Stimulated activated CD8-positive, alpha-beta memory T cell treated with anti-CD3 and anti-CD28 coated beads, Interleukin-12 subunit alpha, Interleukin-12 subunit beta, amount 100 ng/mL, for 4 hours (primary cell): Measurements from ENCODE around the gene JAKMIP1.

Source experiments
- DNase-seq: peaks from one replicate; pipeline ENCODE4 v3.0.0-alpha.2; 2020; ENCODE audit warnings: low read depth

The JAKMIP1 gene

DNA sequence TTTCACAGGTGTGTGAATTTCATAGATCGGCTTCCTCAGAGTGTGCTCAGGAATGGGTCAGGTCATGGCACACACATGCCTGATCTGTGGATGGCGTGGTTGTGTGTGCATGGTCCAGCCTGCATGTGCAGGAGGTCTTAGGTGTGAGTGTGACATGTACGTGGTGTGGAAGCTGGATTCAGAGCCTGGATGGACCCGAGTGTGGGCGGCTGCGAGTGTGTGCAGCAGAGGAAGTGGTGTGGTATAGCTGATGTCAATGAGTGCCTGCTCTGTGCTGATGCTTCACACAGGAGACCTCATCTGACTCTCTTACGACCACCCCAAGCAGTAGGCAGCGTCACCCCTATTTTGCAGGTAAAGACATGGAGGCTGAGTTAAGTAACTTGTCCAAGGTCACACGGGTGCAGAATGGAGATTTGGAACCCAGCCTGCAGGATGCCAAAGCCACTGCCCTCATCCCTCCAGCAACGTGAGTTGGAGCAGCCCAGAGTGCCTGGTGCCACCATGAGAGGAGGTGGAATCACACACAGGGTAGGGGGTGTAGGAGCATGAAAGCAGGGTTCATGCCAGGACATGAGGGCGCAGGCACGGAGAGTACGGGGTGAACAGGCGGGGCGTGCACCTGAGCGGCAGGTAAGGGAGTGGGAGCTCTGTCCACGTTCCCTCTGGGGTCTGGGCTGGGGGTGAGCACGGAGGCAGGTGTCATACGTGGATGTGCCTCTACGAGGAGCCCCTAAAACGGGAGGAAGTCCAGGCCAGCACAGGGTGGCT, 157.9 kb downstream of the JAKMIP1 start:
- DNase-seq = no peak

GRCh38 chr4:6041800-6042199, 158.5 kb downstream of the JAKMIP1 start:
- DNase-seq = no peak

DNA sequence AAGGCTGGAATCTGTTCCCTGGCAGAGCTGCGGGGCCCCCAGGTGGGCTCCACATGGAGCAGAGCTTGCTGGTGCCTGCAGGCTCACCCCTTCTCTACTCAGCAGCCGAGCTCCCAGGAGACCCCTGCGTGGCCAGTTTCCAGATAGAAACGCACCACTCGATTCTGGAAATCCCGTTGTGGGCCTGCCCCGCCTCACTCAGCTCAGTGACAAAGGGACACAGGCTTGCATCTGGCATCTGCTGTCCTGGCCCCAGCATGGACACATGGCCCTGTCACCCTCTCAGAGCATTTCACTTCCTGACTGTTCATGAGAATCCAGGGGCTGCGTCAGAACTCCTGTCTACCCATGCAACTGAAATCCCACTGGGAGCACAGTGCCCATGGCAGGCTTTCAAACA, 161.6 kb downstream of the JAKMIP1 start:
- no peak for DNase-seq

GRCh38 chr4:6035786-6036185, 164.6 kb downstream of the JAKMIP1 start:
- no peak for DNase-seq

- DNase-seq = no peak
Observed at GRCh38 chr4:6033381-6033780, 167.0 kb downstream of the JAKMIP1 start.

- DNase-seq = no peak
Observed at GRCh38 chr4:6032249-6033244, 167.8 kb downstream of the JAKMIP1 start.

DNA sequence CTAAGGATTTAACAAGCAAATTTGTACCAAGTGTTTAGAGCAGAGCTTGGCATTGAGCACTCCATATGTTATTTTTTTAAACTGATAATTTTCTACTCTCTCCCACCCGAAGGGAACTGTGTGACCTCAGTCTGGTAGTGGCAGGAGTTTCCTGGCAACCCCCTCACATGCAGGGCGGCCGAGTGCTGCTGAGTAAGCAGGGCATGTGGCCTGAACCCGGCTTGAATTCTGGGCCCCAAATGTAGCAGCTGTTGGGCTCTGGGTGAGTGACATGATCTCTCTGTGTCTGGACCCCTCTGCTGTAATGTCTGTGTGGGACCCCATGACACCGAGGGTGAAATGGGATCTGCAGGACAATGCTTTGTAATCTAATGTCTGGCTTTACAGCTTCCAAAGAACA, 168.5 kb downstream of the JAKMIP1 start:
- no peak for DNase-seq

DNA sequence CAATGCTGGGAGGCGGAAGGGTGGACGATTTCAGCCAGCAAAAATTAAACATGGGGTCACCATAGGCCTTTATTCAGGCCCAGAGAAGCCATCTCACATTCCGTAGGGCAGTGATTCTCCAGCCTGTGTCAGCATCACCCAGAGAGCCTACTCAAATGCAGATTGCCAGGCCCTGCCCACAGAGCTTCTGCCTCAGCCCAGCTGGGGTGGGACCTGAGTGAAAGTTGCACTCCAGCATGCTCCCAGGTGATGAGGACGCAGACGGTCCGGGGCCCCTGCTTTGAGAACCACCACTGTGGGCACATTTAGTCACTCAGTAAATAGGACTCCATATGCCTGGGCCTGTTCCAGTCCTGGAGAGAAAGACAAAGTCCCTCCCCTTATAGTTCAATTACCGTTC, 169.7 kb downstream of the JAKMIP1 start:
- DNase-seq = no peak

DNA sequence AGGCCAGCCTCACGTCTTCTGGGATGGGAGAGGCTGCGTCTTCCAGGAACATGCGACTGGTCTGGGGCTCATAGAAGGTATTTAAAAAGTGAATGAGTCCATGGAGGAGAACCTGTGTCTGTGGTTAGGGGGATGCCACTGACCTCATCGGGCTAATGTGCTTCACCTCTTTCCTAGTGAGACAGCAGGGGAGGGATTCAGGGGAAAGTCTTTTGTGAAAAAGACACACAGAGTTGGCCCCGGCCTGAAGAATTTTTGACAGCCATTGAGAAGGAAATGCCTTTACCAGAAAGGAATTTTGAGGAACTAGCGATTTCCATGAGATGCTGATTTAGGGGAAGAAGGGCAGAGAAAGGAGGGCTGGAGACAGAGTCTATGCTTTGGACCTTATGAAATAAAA, 171.1 kb downstream of the JAKMIP1 start:
- DNase-seq = no peak

DNA sequence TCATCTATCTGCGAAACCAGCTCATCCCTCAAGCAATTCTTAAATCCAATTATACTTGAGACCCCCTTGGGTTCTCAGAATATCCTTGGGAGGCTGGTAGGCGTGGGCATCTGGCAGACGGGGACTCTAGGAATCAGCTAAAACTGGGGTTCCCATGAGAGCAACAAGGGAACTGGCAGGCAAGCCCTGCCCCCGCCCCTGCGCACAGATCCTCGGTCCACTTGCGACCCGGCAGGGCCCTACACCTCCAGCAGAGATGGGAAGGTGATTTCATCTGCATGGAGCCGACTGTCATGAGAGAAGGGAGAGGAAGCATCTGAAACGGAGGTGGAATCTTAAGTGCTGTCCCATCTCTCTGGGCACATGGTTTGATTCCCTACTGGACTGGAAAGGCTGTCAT, 172.2 kb downstream of the JAKMIP1 start:
- no peak for DNase-seq

- no peak for DNase-seq
Observed at GRCh38 chr4:6027392-6027791, 173.0 kb downstream of the JAKMIP1 start.

DNA sequence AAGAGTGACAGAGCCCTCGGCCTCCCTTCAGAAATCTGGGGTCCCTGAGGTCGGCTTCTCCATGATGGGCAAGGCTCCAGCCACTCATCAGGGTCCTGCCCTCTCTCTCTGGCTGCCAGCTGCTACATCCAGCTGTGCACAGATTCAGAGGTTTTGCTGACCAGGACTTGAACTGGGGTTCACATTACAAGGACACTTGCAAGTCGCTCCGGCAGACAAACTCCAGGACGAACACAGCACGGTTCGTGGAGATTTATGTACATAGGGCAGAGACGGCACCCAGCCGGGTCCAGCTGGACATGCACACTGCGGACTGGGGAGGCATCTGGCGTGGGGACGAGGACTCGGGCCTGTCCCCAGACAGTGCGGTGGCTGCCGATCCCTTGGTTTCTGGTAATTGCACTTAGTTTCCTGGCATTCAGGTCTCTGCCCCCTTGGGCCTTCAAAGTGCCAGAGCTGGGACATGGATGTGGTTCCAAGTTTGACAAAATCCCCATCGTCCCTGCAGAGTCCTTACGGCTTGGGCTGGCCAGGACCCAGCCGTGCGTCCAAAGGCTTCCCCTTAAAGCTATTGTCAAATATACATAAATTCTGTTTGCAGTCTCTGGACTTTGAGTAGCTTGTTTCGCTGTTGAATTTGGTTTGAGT, 175.9 kb downstream of the JAKMIP1 start:
- no peak for DNase-seq

DNA sequence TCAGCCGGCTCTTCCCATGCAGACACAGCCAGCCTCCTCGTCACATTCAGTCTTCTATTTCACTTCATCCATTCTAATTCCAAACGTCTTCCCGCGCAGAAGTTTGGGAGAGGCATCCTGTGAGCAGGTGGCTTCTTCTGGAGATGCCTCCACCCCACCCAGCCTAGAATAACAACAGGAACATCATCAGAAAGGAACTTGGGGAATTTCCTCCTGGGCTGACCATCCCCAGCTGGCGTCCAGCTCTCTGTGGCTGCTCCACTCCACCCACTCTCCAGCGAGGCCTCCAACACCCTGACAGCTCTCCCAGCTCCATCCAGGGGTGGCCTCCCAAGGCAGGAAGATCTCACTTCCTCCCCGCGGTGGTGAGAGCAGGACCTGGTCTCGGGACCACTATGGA, 176.6 kb downstream of the JAKMIP1 start:
- no peak for DNase-seq

- DNase-seq = no peak
Observed at GRCh38 chr4:6022607-6023288, 177.6 kb downstream of the JAKMIP1 start.

DNA sequence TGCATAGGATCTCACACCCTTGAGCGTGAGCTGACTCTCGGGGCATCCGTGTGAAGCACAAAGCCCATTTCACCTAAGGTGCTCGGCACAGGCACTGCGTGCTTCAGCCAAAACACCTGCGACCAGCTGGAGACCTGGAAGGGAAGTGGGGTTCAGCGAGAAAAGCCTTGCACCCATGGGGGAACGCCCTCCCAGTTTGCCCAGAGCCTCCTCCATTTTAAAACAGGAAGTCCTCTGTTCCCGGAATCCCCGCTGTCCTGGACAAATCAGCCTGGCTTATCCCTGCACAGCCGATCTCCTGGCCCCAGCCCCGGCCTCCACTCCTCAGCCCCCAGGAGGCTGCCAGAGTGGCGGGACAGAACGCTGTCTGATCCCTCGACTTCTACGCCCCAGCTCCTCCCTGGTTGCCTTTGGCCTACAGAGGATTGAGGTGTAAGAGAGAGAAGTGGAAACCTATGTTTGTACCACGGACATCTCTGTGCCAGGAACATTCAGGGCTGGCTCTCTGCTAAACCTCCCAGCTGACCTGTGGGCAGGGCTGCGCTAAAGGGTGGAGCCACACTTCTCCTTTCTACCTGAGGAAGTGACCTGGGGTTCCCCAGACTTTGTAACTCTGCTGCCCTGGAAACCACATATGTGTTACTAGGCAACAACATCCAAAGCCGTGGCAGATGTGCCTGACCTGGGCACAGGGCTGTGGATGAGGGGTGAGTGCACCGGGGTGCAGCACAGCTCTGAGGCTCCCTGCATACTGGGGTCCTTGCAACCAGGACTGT, 178.3 kb downstream of the JAKMIP1 start:
- no peak for DNase-seq

DNA sequence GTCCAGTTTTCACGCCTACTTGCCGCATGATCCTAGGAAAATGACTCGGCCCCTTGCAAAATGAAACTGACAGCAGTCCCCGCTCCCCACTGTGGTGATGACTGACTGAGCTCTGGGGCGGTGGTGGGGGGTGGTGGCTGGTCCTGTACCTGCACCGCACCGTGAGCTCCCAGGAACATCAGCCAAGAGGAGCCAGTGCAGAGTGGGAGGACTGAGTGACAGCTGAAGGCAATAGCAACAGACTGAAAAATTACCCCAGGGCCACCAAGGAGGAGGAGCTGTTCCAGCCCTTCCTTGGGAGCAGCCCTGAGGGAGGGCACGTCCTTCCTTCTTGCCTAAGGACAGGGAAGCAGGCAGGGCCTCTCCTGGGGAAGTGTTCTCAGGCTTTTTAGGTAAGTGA, 179.7 kb downstream of the JAKMIP1 start:
- no peak for DNase-seq

DNA sequence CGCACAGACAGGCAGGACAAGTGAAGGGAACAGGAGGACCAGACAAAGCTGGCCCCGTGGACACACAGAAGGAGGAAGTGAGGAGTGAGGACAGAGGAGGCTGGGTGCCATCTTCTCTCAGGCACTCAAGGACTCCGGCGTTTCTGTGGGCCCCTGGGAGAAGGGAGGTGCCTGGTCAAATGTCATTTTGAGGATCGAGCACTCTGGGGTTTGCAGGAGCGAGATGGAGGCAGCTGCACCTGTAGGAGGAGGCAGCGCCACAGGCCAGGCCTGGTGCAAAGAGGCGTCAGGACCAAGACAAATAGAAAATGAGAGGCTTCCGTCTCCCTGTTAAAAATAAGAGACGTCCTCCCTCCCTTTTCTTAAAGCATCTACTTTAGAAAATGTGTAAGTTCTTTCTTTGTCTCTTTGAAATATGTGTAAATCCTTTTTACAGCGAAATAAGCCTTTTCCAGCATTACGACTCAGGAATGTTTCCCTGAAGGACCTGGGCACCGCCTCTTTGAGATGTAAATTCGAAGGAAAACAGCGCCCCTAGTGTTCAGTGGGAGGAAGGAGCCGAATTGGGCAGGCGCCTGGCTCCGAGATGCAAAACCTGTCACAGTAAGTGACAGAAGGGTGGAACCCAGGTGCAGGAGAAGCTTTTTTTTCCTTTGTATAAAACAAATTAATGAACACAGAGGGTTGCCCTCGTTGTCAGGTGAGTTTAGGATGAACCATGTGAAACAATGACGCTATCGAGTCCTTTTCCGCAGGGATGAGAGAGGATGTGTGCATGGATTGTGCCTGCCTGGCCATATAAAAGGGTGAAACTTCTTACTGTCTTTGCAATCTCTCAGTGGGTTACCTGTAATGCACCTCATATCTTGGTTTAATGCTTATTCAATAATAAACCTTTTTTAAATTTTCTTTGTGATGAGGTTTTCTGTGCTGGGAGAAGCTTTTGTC, 180.8 kb downstream of the JAKMIP1 start:
- DNase-seq = no peak

DNA sequence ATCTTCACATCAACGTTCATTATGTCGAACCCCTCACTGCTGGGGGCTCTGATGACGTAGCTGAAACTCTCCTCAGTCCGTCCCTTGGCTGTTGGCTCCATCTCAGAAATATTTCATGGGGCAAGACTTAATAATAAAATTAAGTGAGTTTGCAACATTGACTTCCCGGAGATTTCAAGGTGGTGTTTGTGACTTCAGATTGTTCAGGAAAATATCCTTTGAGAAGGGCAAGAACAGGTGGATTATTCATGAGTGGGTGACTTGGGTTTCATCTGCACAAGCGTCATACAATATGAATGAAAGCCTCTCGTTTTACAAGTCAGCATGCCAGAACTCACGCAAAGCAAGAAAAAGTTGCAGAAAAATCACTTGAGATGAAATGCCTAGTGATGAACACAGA, 182.0 kb downstream of the JAKMIP1 start, which contains the start of gene C4orf50:
C4orf50 (minus strand) TSS at position 101 of the 400 bp plus-strand sequence.
- no peak for DNase-seq

- no peak for DNase-seq
Observed at GRCh38 chr4:6017800-6018199, 182.5 kb downstream of the JAKMIP1 start.

DNA sequence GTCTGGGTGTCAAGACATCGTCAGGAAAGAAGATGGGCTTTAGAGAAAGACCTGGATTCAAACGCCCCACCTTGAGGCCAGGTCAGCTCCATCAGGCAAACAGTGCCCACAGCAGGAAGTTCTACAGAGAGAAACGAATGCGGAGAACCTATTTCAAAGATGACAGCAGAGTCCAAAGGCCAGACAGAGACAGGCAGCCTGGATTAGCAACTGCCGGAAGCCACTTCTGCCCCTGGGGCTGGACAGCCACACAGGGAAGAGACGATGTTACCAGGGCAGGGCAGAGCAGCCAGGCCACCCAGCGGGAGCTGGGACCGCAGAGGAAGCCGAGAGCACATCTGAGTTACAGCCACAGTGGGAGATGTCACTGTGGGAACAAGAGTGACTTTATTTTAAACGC, 183.3 kb downstream of the JAKMIP1 start:
- no peak for DNase-seq
